Left lobe of liver (tissue), 2 donors: Measurements from ENCODE around the gene SMIM10. TPM values are rescaled to one million over a fixed set of nuclear protein-coding genes. Genes with fewer than 3 reads are reported as not detected.
"Not testable (repeated sequence)": the region's sequence is repeated elsewhere in the genome, so short reads cannot be mapped to it uniquely, and the experiment has no call there.

Source experiments
- ATAC-seq: fragments of 200-7000 bp; cut with Tn5 transposase; one replicate; pipeline ENCODE4 v1.9.1; 2020; ENCODE audit warnings: mild to moderate bottlenecking, moderate library complexity
- DNase-seq: peaks from one replicate; pipeline ENCODE4 v3.0.0-alpha.2; 2020; ENCODE audit warnings: low spot score
- total RNA-seq: library from RNA; stranded (reverse); gene quantifications from one replicate; pipeline ENCODE4 v1.2.1, GENCODE V29; 2021
- donor health status: DM: no; HTN: no; CAD: no; lungs with moderate emphysema.
- donor health status: DM: no; HTN: yes; CAD: no.

SMIM10 gene
- 0.33 TPM for total RNA-seq

DNA sequence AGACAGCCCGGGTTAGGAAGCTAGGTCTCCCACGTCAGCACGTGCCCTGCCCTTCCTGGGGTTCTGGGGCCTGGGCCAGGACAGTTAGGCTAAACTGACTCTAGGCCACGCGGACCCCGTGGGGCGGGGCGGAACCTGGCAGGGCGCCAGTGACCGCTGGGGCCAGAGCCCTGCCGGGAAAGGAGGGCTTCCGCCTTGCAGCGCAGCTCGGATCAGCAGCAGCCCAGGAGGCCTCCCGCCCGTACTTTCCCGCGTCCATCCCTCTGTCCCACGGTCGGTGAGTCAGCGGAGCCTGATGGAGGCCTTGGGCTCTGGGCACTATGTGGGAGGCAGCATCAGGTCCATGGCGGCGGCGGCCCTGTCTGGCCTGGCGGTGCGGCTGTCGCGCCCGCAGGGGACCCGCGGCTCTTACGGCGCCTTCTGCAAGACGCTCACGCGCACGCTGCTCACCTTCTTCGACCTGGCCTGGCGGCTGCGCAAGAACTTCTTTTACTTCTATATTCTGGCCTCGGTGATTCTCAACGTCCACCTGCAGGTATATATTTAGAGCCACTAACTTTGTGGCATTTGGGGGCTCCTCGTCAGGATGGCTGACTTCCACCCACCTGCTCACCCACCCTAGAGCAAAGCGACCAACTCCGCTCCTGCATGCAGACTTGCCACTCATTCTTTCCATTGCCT, at the start of gene SMIM10:
Gene SMIM10 (plus strand): TSS at position 191 of the 681 bp plus-strand sequence. CDS start 105 bp downstream, at position 296.
- peak; percentile 68 for ATAC-seq

DNA sequence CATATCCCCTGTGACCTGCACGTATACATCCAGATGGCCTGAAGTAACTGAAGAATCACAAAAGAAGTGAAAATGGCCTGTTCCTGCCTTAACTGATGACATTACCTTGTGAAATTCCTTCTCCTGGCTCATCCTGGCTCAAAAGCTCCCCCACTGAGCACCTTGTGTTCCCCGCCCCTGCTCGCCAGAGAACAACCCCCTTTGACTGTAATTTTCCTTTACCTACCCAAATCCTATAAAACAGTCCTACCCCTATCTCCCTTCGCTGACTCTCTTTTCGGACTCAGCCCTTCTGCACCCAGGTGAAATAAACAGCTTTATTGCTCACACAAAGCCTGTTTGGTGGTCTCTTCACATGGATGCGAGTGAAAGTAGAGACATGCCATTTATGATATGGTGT, 44.4 kb upstream of the SMIM10 start:
- ATAC-seq, DNase-seq: not testable (repeated sequence)

More for the DNA sequence above, at the start of gene SMIM10:
- peak; percentile 58 for DNase-seq

DNA sequence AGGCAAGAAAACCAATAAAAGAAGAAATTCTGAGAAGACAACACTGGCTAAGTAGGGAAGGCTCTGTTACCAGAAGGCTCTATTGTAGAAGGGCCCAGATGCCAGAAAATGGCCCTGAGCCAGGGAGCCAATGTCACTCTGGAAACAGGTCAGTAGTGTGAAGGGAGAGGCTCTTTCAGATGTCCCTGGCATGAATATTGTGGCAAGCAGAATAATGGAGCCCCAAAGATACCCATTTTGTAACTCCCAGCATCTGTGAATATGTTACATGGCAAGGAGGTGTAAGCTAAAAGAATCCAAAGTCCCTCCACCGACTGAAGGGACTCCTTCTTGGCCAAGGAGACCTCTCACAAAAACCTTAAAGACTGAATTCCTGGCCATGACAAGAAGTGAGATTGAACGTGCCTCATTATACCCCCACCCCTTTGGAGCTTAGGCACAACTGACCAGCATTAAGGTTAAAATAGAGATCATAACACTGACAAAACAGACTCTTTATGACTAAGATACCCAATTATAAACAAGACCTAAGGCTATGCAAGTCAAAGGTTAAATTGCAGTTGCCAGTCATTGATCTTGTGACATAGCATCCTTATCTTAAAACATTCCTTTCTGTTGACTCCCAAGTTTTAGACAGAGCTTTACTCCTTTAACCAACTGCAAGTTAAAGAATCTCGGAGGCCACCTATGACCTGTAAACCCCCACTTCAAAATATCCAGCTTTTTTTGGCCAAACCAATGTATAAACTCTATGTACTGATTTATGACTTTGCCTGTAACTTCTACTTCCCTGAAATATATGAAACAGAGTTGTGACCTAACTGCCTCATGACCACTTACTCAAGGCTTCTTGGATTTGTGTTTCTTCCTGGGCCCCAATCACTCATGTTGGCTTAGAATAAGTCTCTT, 42.2 kb upstream of the SMIM10 start:
- DNase-seq (no peak), ATAC-seq (no peak)

DNA sequence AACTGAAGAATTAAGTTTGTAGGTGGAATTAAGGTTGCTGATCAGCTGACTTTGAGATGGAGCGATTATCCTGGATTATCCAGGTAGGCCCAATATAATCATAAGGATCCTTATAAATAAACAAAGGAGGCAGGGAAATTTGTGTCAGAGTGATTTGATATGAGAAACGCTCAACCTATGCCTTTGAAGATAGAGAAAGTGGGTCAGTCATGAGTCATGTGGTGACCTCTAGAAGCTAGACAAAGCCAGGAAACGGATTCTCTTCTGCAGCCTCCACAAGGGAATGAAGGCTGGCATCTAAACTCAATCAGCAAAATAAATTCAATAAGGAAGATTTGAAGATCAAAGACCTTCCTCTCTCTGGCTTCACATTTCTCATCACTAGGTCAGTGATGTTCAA, 41.5 kb upstream of the SMIM10 start:
- ATAC-seq, result no peak

DNA sequence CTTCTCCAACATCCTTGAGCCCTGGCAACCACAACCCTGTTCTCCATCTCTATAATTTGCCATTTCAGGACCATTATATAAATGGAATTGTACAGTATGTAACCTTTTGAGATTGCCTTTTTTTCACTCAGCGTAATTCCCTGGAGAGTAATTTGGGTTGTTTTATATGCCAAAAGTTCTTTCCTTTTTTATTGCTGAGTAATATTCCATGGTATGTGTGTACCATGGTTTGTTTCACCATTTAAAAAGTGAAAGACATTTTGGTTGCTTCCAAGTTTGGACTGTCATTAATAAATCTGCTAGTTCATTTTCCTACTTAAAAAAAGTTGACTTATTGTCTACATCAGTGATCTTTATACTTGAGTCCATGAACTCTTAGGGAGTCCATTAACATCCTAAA, 33.0 kb upstream of the SMIM10 start:
- DNase-seq, result no peak
- ATAC-seq, result no peak

More for the DNA sequence above, 41.5 kb upstream of the SMIM10 start:
- no peak for DNase-seq

DNA sequence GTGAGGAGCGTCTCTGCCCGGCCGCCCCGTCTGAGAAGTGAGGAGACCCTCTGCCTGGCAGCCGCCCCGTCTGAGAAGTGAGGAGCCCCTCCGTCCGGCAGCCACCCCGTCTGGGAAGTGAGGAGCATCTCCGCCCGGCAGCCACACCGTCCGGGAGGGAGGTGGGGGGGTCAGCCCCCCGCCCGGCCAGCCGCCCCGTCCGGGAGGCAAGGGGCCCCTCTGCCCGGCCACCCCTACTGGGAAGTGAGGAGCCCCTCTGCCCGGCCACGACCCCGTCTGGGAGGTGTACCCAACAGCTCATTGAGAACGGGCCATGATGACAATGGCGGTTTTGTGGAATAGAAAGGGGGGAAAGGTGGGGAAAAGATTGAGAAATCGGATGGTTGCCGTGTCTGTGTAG, 30.4 kb upstream of the SMIM10 start:
- DNase-seq, ATAC-seq: not testable (repeated sequence)

DNA sequence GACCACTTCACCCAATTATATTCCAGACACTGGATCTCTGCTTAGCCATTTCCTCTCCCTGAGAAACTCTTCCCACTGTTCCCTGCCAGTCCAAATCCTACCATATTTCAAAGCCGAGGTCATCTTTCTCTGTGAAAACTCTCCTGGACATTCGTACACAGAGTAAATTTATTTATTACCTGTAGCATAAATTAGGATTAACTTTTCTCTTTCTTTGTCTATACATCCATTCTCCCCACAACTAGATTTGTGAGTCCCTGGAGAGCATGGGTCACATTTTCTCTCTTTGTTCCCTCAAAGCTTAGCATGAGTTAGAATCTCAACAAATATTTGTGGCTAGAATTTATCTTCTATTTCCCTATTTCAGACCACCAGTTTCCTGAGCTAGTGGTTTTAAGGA, 27.8 kb upstream of the SMIM10 start:
- no peak for ATAC-seq
- no peak for DNase-seq

DNA sequence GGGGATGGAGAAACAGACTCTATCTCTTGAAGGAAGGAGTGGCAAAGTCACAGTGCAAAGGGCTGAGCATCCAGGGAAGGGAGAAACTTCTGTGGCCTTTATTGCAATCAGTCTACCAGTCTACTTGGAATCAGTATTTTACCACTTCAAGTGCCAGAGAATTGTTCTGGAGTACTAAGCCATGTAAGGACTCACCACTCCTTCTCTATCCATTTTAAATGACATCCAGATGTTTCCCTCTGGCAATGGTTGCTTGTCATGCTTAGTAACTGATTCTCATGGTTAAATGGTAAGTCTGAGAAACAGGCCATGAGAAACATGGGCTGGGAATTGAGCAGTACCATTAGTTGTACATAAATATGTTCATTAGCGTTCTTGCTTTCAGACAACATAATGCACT, 21.1 kb upstream of the SMIM10 start:
- ATAC-seq (no peak), DNase-seq (no peak)

DNA sequence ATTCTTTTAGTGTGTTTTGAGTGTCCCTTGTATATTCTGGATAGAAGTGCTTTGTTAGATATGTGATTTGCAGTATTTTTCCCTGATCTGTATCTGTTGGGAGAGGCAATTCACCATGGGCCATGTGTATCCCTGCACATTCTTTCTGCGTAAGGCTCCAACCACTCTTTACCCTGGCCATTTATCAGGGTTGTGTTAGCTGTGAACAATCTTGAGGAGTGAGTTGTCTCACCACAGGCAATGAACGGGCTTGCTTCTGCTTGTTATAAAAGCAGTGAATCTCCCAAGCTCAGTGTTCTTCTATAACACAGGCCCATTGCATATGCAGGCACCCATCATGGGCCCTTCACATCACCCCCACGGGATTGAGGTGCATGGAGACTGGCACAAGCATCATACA, 18.9 kb upstream of the SMIM10 start:
- ATAC-seq (no peak), DNase-seq (no peak)

DNA sequence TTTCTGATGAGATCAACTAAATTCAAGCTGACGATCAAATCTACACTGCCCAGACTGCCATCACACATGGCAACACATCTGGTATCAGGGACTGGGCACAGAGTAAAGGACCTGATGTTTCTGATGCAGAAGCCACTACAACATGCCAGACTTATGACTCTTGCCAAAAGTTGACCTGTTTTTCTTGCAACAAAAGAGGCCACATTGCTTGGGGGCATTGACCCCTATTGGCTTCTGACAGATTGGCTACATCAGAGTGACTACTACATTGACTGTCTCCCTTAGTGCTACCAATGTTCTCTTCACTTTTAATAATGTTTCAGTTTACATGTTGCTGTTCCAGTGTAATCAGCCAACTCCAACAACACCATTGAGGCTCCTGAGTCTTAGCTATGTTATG, 15.3 kb upstream of the SMIM10 start:
- no peak for DNase-seq
- no peak for ATAC-seq

DNA sequence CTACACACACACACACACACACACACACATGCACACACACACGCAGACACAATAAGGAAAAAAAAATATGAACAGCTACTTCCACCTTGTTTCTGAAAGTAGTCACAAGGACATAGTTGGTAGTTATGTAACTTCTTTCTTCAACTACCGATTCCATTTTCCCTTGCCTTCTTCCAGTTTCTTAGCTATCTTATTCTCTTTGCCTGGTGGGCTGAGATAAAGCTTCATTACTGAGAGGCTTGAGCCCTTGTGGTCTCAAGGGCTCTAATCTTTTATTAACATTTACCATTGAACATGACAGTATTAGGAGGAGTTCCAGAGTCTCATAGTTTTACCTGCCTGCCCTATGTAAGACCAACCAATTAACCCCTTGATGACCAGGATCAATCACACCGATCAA, 8.9 kb upstream of the SMIM10 start:
- no peak for ATAC-seq
- no peak for DNase-seq

DNA sequence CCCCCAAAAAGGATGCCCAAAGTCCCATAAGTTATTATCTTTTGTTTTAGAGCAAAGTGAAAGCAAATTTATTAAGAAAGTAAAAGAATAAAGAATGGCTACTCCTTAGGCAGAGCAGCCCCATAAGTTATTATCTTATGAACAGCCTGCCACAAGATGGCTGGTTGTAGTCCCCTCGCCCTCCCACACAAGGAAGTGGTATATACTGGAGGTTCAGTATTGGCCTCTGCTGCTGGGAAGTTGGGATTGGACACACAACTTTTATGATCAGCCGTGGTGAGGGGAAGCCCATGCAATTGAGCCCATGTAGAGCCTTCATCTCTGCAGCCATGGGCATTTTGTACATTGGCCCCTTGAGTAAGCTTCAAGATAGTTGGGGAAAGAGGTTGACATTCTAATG, 8.0 kb upstream of the SMIM10 start:
- no peak for ATAC-seq

DNA sequence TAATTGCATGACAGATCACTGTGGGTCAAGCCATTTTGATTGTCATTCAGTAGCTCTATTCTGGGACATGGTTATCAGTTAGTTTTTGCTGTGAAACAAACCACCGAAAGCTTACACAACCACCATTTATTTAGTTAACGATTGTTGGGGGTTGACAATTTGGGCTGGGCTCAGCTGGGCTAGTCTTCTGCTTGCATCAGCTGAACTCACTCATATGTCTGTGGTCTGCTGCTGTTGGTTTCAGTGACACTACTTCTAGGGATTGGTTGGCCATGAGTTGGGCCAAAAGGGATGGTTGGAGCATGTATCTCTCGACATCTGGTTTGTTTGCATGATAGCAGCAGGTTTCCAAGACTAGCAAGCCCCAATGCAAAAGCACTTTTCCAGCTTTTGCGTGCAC, 5.3 kb upstream of the SMIM10 start:
- no peak for ATAC-seq
- DNase-seq, result no peak

More for the DNA sequence above, 8.0 kb upstream of the SMIM10 start:
- no peak for DNase-seq

DNA sequence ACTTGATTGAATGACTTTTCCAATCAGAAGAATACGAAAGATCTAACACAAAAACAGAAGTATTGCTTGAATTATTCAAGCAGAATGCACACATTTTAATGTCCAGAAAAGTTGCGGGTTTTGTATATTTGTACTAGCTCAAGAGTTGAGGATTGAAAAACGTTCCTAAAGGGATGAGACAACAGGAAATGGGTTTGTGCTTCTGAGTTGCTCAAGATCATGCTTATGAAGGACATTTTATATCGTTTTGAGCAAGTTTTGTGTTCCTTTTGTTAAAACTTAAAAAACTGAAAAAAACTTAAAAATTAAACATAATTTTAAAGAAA, 353 bp upstream of the SMIM10 start:
- no peak for DNase-seq
- no peak for ATAC-seq

DNA sequence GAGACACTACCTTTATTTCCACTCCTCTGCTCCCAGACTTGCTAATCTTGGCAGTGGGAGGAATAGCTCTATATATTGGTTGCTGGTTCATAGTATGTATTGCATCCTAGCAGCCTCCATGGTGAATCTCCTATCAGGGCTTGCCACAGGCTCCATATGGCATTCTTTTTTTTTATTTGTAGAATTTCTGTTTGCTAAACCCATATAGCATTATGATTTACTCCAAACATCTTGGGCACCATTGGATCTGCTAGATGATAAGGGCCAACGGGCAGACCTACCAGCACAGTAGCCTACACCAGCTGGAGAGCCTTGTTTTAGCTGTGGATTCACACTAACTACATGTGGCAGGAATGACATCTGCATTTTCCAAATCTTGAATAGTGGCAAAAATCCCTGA, 6.9 kb downstream of the SMIM10 start:
- no peak for DNase-seq
- ATAC-seq, result no peak

DNA sequence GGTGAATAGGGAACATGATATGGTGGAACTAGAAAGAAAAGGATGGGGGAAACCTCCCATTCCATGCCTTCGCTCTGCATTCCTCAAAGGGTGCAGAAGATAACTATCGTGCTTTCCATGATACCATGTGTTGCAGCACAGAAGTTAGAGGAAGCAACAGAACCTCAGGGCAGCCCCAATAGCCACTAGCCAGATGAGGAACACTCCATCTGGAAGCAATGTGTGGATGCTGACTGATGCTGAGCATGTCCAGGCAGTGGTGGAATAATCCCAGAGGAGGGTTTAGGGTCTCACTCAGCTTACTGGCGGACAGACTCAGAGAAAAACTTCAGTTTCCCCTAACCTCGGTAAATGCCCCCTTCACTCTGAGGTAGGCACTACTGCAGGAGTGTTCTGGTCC, 7.5 kb downstream of the SMIM10 start:
- ATAC-seq (no peak), DNase-seq (no peak)

DNA sequence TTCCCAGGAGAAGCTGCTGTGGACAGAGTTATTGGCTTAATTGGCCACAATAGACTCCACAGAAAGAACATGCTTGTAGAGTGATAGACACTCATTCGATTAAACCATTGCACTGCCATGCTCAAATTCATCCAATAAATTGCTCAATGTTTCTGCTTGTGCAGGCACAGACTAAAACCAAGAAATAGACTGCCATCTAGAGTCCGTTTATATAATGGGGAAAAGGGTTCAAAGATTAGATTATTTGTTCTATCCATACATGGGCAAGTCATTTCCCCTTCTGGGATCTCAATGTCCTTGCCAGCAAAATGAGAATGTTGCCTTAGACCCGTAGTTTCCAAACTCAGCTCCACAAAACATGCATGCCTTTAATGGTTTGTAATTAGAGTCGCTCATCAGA, 8.7 kb downstream of the SMIM10 start:
- DNase-seq (no peak), ATAC-seq (peak; percentile 61)

DNA sequence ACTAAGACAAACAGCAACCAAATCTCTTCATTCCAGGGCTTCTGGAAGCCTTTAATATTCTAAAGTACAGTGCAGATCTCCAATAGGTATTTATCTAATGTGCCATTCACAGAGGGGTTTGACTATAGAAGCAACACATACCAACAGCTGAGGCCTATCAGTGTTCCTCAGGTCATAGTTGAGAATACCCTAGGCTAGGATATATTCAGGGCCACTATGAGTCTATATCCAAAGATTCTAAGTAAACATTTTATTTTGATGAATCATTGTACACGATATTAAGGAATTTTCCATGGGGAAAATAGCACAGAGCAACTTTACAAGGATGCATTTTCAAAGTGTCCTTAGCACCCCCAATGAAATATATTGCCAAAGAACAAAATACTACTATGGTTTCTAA, 9.7 kb downstream of the SMIM10 start:
- no peak for DNase-seq
- ATAC-seq, result no peak

DNA sequence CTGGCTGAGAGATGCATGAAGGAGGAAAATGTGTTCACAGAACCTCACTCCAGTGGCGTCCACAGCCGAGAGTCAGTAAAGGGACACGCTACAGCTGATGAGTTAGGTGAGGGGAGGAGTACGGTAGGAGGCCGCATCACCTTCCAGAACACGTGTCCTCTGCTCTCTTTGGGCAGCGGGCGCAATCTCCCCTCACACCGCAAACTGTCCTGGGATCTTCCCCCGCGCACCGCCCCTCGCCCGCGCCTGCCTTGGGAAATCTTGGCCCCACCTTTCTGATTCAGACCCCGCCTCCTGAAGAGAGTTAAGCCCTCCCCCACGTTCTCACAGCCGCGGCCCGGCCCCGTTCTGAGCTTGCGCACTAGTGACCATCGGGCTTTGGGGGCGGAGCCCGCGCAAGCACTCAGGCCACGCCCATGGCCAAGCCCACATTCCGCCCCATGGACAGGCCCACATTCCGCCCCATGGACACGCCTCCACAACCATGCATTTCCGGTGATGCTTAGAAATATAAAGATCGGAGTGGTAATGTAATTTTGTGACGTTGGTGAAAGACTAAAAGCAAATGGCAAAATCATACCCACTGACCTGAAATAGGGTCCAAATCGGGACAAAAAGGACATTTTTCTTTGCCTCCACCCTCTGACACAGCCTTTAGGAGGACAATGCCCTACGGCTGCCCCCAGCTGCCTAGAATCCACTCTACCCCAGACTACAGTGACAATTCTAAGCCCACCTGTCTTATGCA, 13.3 kb downstream of the SMIM10 start:
- DNase-seq (peak; percentile 87), ATAC-seq (peak; percentile 99)

DNA sequence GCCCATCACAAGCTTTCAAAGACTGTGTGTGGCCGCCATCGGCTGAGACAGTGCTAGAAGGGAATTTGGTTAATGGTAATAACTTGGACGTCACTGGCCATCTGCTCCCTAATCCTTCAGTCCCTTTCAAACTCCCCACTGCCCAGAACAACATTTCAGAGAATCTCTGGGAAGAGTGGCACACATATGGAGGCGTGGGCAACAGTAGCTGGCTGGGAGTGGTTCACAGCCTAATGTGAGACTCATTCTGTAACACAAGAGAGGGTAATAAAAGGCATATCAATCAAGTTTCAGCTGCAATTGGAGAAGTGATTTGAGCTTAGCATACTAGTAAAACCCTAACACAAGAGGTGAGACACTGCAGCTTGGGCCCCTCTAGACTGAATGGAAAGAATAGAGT, 15.4 kb downstream of the SMIM10 start:
- no peak for DNase-seq
- no peak for ATAC-seq

DNA sequence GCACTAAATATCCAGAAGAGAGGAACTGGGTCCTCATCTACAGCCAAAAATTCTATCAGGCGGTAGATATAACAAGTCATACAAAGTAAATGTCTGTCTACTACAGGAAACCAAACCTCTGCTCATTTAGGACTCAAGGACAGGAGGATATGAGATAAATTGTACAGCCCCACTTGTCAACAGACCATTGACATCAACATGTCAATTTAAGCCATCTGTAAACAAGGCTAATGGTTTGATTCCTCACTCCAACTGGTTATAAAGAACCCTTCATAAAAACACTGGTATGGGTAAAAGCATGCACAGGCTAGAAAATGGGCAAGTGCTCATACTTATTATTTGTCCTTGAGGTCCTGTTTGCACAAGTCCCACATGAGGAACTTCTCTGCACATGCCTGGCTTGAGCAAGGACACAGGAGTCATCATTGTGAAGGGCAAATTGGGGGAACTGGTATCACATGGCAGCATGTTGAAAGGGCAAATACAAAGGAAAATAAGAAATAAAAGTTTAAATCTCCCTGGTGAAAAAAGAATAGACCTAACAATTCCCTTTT, 18.3 kb downstream of the SMIM10 start:
- no peak for DNase-seq
- no peak for ATAC-seq
